Measurements from ENCODE around the gene OPRM1. TPM values are rescaled to one million over a fixed set of nuclear protein-coding genes. Genes with fewer than 3 reads are reported as not detected.

OPRM1 gene
- total and polyA plus RNA-seq, 4 donors = not detected

- no peaks in the 10 kb centered on the region for H3K9me3 ChIP-seq (ENCODE audit: control insufficient read depth in 4 of 4, low read length in 3 of 4)
- H3K36me3 ChIP-seq (ENCODE audit: control insufficient read depth in 4 of 4, insufficient read depth in 3 of 4, low read depth in 1 of 4, low read length in 3 of 4) = no peaks in the 10 kb centered on the region
- DNase-seq (ENCODE audit: low spot score) = no peak
- H3K4me1 ChIP-seq (ENCODE audit: control insufficient read depth in 4 of 4, insufficient read depth in 4 of 4, low read length in 3 of 4) = peaks cover 0 to 3% (median 0%) of the 10 kb centered on the region in 4 donors
- WGBS = 98% methylated on average over 2 of the region's 2 CpGs
- no peak overlapping the region for H3K27ac ChIP-seq (ENCODE audit: low read depth in 1 of 2, low read length in 2 of 2)
- H3K27me3 ChIP-seq (ENCODE audit: control insufficient read depth in 4 of 4, insufficient read depth in 4 of 4, low read length in 3 of 4) = no peaks in the 10 kb centered on the region
- H3K9ac ChIP-seq (ENCODE audit: low read depth in 1 of 2, low read length in 2 of 2) = no peak overlapping the region
- no peak for TF ChIP-seq YY1 (IDR thresholded peaks at IDR 0.05)
- no peak for TF ChIP-seq TAF1 (conservative IDR thresholded peaks at IDR 0.05)
- TF ChIP-seq FOXA2 (IDR thresholded peaks at IDR 0.05) = no peak
- TF ChIP-seq HNF4A (conservative IDR thresholded peaks at IDR 0.05) = no peak
- TF ChIP-seq, protein P1, sequence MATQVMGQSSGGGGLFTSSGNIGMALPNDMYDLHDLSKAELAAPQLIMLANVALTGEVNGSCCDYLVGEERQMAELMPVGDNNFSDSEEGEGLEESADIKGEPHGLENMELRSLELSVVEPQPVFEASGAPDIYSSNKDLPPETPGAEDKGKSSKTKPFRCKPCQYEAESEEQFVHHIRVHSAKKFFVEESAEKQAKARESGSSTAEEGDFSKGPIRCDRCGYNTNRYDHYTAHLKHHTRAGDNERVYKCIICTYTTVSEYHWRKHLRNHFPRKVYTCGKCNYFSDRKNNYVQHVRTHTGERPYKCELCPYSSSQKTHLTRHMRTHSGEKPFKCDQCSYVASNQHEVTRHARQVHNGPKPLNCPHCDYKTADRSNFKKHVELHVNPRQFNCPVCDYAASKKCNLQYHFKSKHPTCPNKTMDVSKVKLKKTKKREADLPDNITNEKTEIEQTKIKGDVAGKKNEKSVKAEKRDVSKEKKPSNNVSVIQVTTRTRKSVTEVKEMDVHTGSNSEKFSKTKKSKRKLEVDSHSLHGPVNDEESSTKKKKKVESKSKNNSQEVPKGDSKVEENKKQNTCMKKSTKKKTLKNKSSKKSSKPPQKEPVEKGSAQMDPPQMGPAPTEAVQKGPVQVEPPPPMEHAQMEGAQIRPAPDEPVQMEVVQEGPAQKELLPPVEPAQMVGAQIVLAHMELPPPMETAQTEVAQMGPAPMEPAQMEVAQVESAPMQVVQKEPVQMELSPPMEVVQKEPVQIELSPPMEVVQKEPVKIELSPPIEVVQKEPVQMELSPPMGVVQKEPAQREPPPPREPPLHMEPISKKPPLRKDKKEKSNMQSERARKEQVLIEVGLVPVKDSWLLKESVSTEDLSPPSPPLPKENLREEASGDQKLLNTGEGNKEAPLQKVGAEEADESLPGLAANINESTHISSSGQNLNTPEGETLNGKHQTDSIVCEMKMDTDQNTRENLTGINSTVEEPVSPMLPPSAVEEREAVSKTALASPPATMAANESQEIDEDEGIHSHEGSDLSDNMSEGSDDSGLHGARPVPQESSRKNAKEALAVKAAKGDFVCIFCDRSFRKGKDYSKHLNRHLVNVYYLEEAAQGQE (IDR thresholded peaks at IDR 0.05) = no peak
- no peak for TF ChIP-seq RXRA (IDR thresholded peaks at IDR 0.05)
- TF ChIP-seq FOXA1 (IDR thresholded peaks at IDR 0.05) = no peak
- TF ChIP-seq GABPA (IDR thresholded peaks at IDR 0.05 in 1 of 2, conservative IDR thresholded peaks at IDR 0.05 in 1 of 2) = no peak
- no peak for TF ChIP-seq MAX (IDR thresholded peaks at IDR 0.05)
- no peak for TF ChIP-seq JUND (IDR thresholded peaks at IDR 0.05)
- no peak for TF ChIP-seq NR2F2 (IDR thresholded peaks at IDR 0.05)
- TF ChIP-seq CTCF (IDR thresholded peaks at IDR 0.05; ENCODE audit: low read depth, low read length, missing input control) = no peak
- TF ChIP-seq RAD21 (IDR thresholded peaks at IDR 0.05) = no peak
- no peak overlapping the region for H3K4me3 ChIP-seq (ENCODE audit: low read depth in 1 of 3, low read length in 3 of 3)
Measured at GRCh38 chr6:154233383-154233782, 194.3 kb downstream of the OPRM1 start.

DNA sequence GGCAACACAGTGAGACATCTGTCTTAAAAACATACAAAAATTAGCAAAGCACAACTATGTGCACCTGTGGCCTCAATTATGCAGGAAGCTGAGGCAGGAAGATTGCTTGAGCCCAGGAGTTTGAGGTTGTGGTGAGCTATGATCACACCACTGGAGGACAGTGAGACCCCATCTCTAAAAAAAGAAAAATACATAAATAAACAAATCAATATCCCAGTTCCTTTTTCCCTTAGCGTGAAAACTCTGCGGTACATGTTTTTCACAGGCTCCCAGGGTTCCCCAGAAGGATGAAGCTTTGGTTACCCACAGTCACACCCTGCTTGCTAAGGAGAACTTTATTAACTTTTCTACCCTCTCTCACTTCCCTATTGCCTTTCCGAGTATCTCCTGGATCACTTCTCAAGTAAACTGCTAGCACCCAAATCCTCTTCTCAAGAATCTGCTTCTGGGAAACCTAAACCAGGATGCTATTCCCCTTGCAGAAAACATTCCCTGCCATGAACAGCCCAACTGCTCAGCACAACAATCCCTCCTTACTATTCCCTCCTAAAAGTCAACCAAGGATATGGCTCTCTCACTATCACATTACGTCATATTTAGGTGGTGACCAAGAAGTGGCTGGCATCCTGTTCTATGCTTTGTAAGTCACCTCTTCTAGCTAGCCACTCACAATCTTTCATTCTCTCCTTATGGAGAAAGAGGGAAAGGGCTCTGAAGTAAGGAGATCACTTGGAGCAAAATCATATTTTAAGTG, 195.2 kb downstream of the OPRM1 start:
- no peak overlapping the region for H3K4me3 ChIP-seq (ENCODE audit: low read depth in 1 of 3, low read length in 3 of 3)
- 88% methylated on average over 4 of the region's 4 CpGs for WGBS
- no peak for TF ChIP-seq MAX (IDR thresholded peaks at IDR 0.05)
- peaks cover 0 to 3% (median 0%) of the 10 kb centered on the region in 4 donors for H3K4me1 ChIP-seq (ENCODE audit: control insufficient read depth in 4 of 4, insufficient read depth in 4 of 4, low read length in 3 of 4)
- H3K9ac ChIP-seq (ENCODE audit: low read depth in 1 of 2, low read length in 2 of 2) = no peak overlapping the region
- no peak overlapping the region for H3K27ac ChIP-seq (ENCODE audit: low read depth in 1 of 2, low read length in 2 of 2)
- H3K9me3 ChIP-seq (ENCODE audit: control insufficient read depth in 4 of 4, low read length in 3 of 4) = no peaks in the 10 kb centered on the region
- H3K27me3 ChIP-seq (ENCODE audit: control insufficient read depth in 4 of 4, insufficient read depth in 4 of 4, low read length in 3 of 4) = no peaks in the 10 kb centered on the region
- no peak for DNase-seq (ENCODE audit: low spot score)
- H3K36me3 ChIP-seq (ENCODE audit: control insufficient read depth in 4 of 4, insufficient read depth in 3 of 4, low read depth in 1 of 4, low read length in 3 of 4) = no peaks in the 10 kb centered on the region

Measured in liver (tissue), 9 donors.